Keratinocyte (primary cell): Measurements from ENCODE around the gene UBE2B. TPM values are rescaled to one million over a fixed set of nuclear protein-coding genes. Genes with fewer than 3 reads are reported as not detected.

Experiments used
- DNase-seq: peaks from one replicate; pipeline ENCODE4 v3.0.0-alpha.2; 2011; ENCODE audit warnings: low read depth, missing footprints, low spot score
- FAIRE-seq: peaks from 2 replicates; lab custom pipeline; 2011; peaks lifted over from hg19 to GRCh38; lab: Jason Lieb, UNC
- H2AFZ ChIP-seq: 2 replicates; pipeline ENCODE4 v1.6.0; 2012; ENCODE audit warnings: low read length, control low read depth, inconsistent platforms; ENCODE audit not compliant: control insufficient read depth
- H3K27ac ChIP-seq: 2 replicates; pipeline ENCODE4 v1.5.1; 2011; ENCODE audit warnings: low read length; ENCODE audit not compliant: control insufficient read depth, insufficient read depth
- H3K27me3 ChIP-seq: 3 replicates; pipeline ENCODE4 v1.6.0; 2011; ENCODE audit warnings: low read length; ENCODE audit not compliant: control insufficient read depth, insufficient read depth; ENCODE audit errors: extremely low read depth
- H3K36me3 ChIP-seq, 2 experiments: 2 replicates in 1 of 2; 3 replicates in 1 of 2; pipeline ENCODE4 v1.5.1; 2011; ENCODE audit warnings: low read length in 2 of 2, mild to moderate bottlenecking in 1 of 2; ENCODE audit not compliant: control insufficient read depth in 2 of 2, insufficient read depth in 2 of 2; ENCODE audit errors: extremely low read depth in 1 of 2
- H3K4me1 ChIP-seq: 3 replicates; pipeline ENCODE4 v1.5.1; 2011; ENCODE audit warnings: low read length; ENCODE audit not compliant: control insufficient read depth, insufficient read depth; ENCODE audit errors: extremely low read depth
- H3K4me2 ChIP-seq: 3 replicates; pipeline ENCODE4 v1.6.0; 2011; ENCODE audit warnings: low read depth, low read length; ENCODE audit not compliant: control insufficient read depth, insufficient read depth; ENCODE audit errors: extremely low read depth
- H3K4me3 ChIP-seq, 3 experiments: fragments of 200-600 bp in 1 of 3; sonication (generic) in 1 of 3; 2 replicates in 2 of 3; 3 replicates in 1 of 3; pipeline ENCODE4 v1.5.1; 2011 to 2016; ENCODE audit warnings: low read length in 3 of 3, mild to moderate bottlenecking in 3 of 3, control low read depth in 2 of 3, inconsistent platforms in 1 of 3, low read depth in 1 of 3, mixed read lengths in 1 of 3, mixed run types in 1 of 3, moderate library complexity in 1 of 3; ENCODE audit not compliant: control insufficient read depth in 2 of 3, insufficient read depth in 2 of 3; ENCODE audit errors: extremely low read depth in 1 of 3
- H3K79me2 ChIP-seq: 2 replicates; pipeline ENCODE4 v1.6.0; 2012; ENCODE audit warnings: low read length; ENCODE audit not compliant: control insufficient read depth, insufficient read depth
- H3K9ac ChIP-seq: 3 replicates; pipeline ENCODE4 v1.6.0; 2011; ENCODE audit warnings: low read length; ENCODE audit not compliant: control insufficient read depth, insufficient read depth; ENCODE audit errors: extremely low read depth
- H3K9me1 ChIP-seq: 3 replicates; pipeline ENCODE4 v1.6.0; 2011; ENCODE audit warnings: low read length; ENCODE audit not compliant: control insufficient read depth, insufficient read depth; ENCODE audit errors: extremely low read depth
- H3K9me3 ChIP-seq: 2 replicates; pipeline ENCODE4 v1.5.1; 2012; ENCODE audit warnings: low read depth, low read length; ENCODE audit not compliant: control insufficient read depth
- H4K20me1 ChIP-seq: 3 replicates; pipeline ENCODE4 v1.6.0; 2011; ENCODE audit warnings: low read length; ENCODE audit not compliant: control insufficient read depth, insufficient read depth; ENCODE audit errors: extremely low read depth
- CTCF ChIP-seq, 3 experiments: IDR thresholded peaks in 1 of 3; conservative IDR thresholded peaks in 1 of 3; optimal IDR thresholded peaks in 1 of 3; 2 replicates in 2 of 3; 3 replicates in 1 of 3; pipeline versions ENCODE3 to v1.5.1; 2011; ENCODE audit warnings: low read length in 3 of 3, mild to moderate bottlenecking in 3 of 3, moderate library complexity in 2 of 3, control low read depth in 1 of 3, inconsistent platforms in 1 of 3; ENCODE audit not compliant: insufficient read depth in 2 of 3; ENCODE audit errors: extremely low read depth in 1 of 3
- EZH2 ChIP-seq: IDR thresholded peaks from one replicate; pipeline ENCODE4 v1.6.1; 2012; ENCODE audit warnings: inconsistent platforms, mild to moderate bottlenecking, low read length, moderate library complexity
- dilution Hi-C: fragments of 300-500 bp; cut with MboI; formaldehyde crosslinking; loops from one replicate; pipeline ENCODE4 v1.7.0; 2020; ENCODE audit warnings: low sequenced_read_pairs; ENCODE audit not compliant: extremely low pct_ligation_motif_present
- polyA plus RNA-seq, 5 experiments: library from polyadenylated mRNA; depleted of rRNA in 3 of 5; stranded (reverse) in 3 of 5; stranded (forward) in 1 of 5; unstranded in 1 of 5; fragments of >200 nt; gene quantifications; 1 replicate in 1 of 5; 2 replicates in 3 of 5; 3 replicates in 1 of 5; pipeline versions ENCODE4 v1.2.1 to v1.2.3, GENCODE V29; 2011 to 2012; ENCODE audit warnings: missing spikeins in 2 of 5, low read depth in 1 of 5, low replicate concordance in 1 of 5

Gene UBE2B
- polyA plus RNA-seq, 1 donor (not counting 4 experiments of a cell fraction or from before 2014, with no cell fraction given), result 73.5 TPM

- peaks cover 15 to 24% of the 10 kb centered on the region in 2 experiments for H3K36me3 ChIP-seq
These were observed 12.8 kb downstream of the UBE2B start for GRCh38 chr5:134383980-134384697.

GRCh38 chr5:134387443-134387842 is 16.1 kb downstream of the UBE2B start:
- no peak for TF ChIP-seq CTCF (optimal IDR thresholded peaks at IDR 0.05 in 1 of 3, IDR thresholded peaks at IDR 0.05 in 1 of 3, conservative IDR thresholded peaks at IDR 0.05 in 1 of 3; ENCODE audit: extremely low read depth in 1 of 3, insufficient read depth in 2 of 3, low read length in 3 of 3)
- no peak for TF ChIP-seq EZH2
- Histone ChIP-seq H3K79me2 (peaks cover 2% of the 10 kb centered on the region), H3K27me3 (no peaks in the 10 kb centered on the region), H4K20me1 (no peaks in the 10 kb centered on the region), H3K9me3 (no peaks in the 10 kb centered on the region), H3K9ac (no peak overlapping the region), H3K36me3 (peaks cover 16 to 17% of the 10 kb centered on the region in 2 experiments), H3K9me1 (no peaks in the 10 kb centered on the region), H3K4me3 (no peak overlapping the region), H3K4me1 (no peaks in the 10 kb centered on the region), H3K4me2 (no peak overlapping the region), H2AFZ (no peak overlapping the region), H3K27ac (no peak overlapping the region)
- no peak for FAIRE-seq
- DNase-seq, result no peak
- dilution Hi-C loops, result no loop called here

More at GRCh38 chr5:134383980-134384697, 12.8 kb downstream of the UBE2B start:
- DNase-seq (no peak), FAIRE-seq (no peak)
- no peak overlapping the region for H3K4me3 ChIP-seq
- no peaks in the 10 kb centered on the region for H3K9me1 ChIP-seq
- H3K9me3 ChIP-seq, result no peaks in the 10 kb centered on the region
- no peak overlapping the region for H2AFZ ChIP-seq
- H3K79me2 ChIP-seq, result peaks cover 4% of the 10 kb centered on the region
- dilution Hi-C loops, result no loop called here
- no peak overlapping the region for H3K9ac ChIP-seq
- TF ChIP-seq EZH2, result no peak
- TF ChIP-seq CTCF (optimal IDR thresholded peaks at IDR 0.05 in 1 of 3, IDR thresholded peaks at IDR 0.05 in 1 of 3, conservative IDR thresholded peaks at IDR 0.05 in 1 of 3; ENCODE audit: extremely low read depth in 1 of 3, insufficient read depth in 2 of 3, low read length in 3 of 3), result no peak
- no peak overlapping the region for H3K4me2 ChIP-seq
- no peaks in the 10 kb centered on the region for H4K20me1 ChIP-seq
- H3K4me1 ChIP-seq, result no peaks in the 10 kb centered on the region
- no peak overlapping the region for H3K27ac ChIP-seq
- H3K27me3 ChIP-seq, result no peaks in the 10 kb centered on the region
